ENCODE results near the gene COMMD7. TPM values are rescaled to one million over a fixed set of nuclear protein-coding genes. Genes with fewer than 3 reads are reported as not detected.

The COMMD7 gene
- 10 to 100 TPM; 58.2 to 58.7 TPM for total RNA-seq

GRCh38 chr20:32743237-32744112 lies at the start of gene COMMD7:
TSS of gene COMMD7 (minus strand) at chr20:32743467. CDS start at chr20:32743391, 76 bp downstream.

GRCh38 chr20:32761831-32762753 lies 18.8 kb upstream of the COMMD7 start, which contains the start of gene DNMT3B:
TSS of gene DNMT3B (plus strand) at chr20:32762385. CDS start at chr20:32780324, 17,939 bp downstream.

Other genes with a start within 250 kb of the COMMD7 start
- gene NOL4L, start 158.1 kb downstream of the COMMD7 start, total RNA-seq, result 10 to 100 TPM; 27.9 to 28.9 TPM
- under 1 TPM; 0.07 to 0.38 TPM for gene C20orf203, start 69.5 kb downstream of the COMMD7 start, total RNA-seq
- 1 to 10 TPM; 3.3 to 3.5 TPM for gene DNMT3B, start 18.9 kb upstream of the COMMD7 start, total RNA-seq
- gene MAPRE1, start 76.5 kb upstream of the COMMD7 start, total RNA-seq, result 100 to 1,000 TPM; 115 to 117 TPM
- under 1 TPM; 0.18 to 0.39 TPM for gene EFCAB8, start 115.5 kb upstream of the COMMD7 start, total RNA-seq

Measured in activated naive CD4-positive, alpha-beta T cell treated with anti-CD3 and anti-CD28 coated beads, Interleukin-2, amount 10 ng/mL, durations not matched to agents 5 hours and 36 hours (primary cell).